Gastrocnemius medialis (tissue), 4 donors: Measurements from ENCODE around the gene PDGFD.

Source experiments
- POLR2A ChIP-seq, 2 donors: fragments of 450-650 bp; IDR thresholded peaks; one replicate each; pipeline ENCODE4 v1.6.1; 2017; ENCODE audit warnings: antibody characterized with exemption in 2 of 2, mild to moderate bottlenecking in 2 of 2, moderate library complexity in 2 of 2
- TF ChIP-seq, protein P1 (sequence below), 5 experiments: fragments of 450-650 bp in 3 of 5; fragments of 200-600 bp in 2 of 5; sonication (generic) in 2 of 5; IDR thresholded peaks in 4 of 5; conservative IDR thresholded peaks in 1 of 5; 1 replicate in 4 of 5; 2 replicates in 1 of 5; pipeline ENCODE4 v1.5.1; 2016 to 2019; ENCODE audit warnings: antibody characterized with exemption in 5 of 5, mild to moderate bottlenecking in 3 of 5, moderate library complexity in 3 of 5

DNA sequence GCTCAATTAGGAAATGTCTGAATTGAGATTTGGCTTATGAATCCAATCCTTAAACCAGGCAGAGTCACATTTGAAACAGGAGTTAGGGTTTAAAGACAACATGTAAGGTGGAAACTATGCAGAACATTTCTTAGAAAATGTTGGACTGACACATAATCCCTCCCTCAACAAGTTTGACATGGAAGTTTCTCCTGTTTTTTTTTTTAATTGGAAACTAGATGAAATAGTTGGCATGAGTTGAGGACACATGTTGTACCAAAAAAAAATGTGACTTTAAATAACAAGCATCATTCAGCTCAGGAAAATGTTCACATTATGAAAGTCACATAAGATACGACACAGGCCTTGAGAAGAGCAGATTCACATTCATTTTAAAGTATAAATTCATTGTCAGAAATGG is 282.4 kb downstream of the PDGFD start:
- TF ChIP-seq POLR2A (IDR thresholded peaks at IDR 0.05) = no peak
- TF ChIP-seq, protein P1, sequence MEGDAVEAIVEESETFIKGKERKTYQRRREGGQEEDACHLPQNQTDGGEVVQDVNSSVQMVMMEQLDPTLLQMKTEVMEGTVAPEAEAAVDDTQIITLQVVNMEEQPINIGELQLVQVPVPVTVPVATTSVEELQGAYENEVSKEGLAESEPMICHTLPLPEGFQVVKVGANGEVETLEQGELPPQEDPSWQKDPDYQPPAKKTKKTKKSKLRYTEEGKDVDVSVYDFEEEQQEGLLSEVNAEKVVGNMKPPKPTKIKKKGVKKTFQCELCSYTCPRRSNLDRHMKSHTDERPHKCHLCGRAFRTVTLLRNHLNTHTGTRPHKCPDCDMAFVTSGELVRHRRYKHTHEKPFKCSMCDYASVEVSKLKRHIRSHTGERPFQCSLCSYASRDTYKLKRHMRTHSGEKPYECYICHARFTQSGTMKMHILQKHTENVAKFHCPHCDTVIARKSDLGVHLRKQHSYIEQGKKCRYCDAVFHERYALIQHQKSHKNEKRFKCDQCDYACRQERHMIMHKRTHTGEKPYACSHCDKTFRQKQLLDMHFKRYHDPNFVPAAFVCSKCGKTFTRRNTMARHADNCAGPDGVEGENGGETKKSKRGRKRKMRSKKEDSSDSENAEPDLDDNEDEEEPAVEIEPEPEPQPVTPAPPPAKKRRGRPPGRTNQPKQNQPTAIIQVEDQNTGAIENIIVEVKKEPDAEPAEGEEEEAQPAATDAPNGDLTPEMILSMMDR (IDR thresholded peaks at IDR 0.05 in 4 of 5, conservative IDR thresholded peaks at IDR 0.05 in 1 of 5) = no peak
